NCI-H774 (cell line): ENCODE results near the gene GATAD2A.
"Not testable (repeated sequence)": the region's sequence is repeated elsewhere in the genome, so short reads cannot be mapped to it uniquely, and the experiment has no call there.

Experiments used
- DNase-seq: peaks from one replicate; lab custom pipeline; 2025; lab: John Stamatoyannopoulos, UW

Gene GATAD2A

GRCh38 chr19:19465436-19466070 lies 60.1 kb downstream of the GATAD2A start:
- no peak for DNase-seq

- DNase-seq, result no peak
These were observed 60.7 kb downstream of the GATAD2A start for GRCh38 chr19:19466201-19466600.

GRCh38 chr19:19468424-19469050 lies 63.1 kb downstream of the GATAD2A start:
- DNase-seq, result no peak

GRCh38 chr19:19470579-19470978 lies 65.1 kb downstream of the GATAD2A start:
- no peak for DNase-seq

- DNase-seq, result no peak
These were observed 66.2 kb downstream of the GATAD2A start for GRCh38 chr19:19471682-19472081.

- DNase-seq, result not testable (repeated sequence)
These were observed 66.6 kb downstream of the GATAD2A start for GRCh38 chr19:19472106-19472505.

- DNase-seq, result no peak
These were observed 69.7 kb downstream of the GATAD2A start for GRCh38 chr19:19475015-19475765.

- no peak for DNase-seq
These were observed 70.7 kb downstream of the GATAD2A start for GRCh38 chr19:19475849-19476828.

- no peak for DNase-seq
These were observed 72.4 kb downstream of the GATAD2A start for GRCh38 chr19:19477705-19478383.

GRCh38 chr19:19480688-19481087 lies 75.2 kb downstream of the GATAD2A start:
- no peak for DNase-seq

GRCh38 chr19:19482809-19483596 lies 77.5 kb downstream of the GATAD2A start:
- no peak for DNase-seq

GRCh38 chr19:19485161-19485997 lies 79.9 kb downstream of the GATAD2A start:
- DNase-seq, result no peak

- DNase-seq, result no peak
These were observed 80.5 kb downstream of the GATAD2A start for GRCh38 chr19:19485998-19486290.

GRCh38 chr19:19486343-19487076 lies 81.0 kb downstream of the GATAD2A start:
- no peak for DNase-seq

- DNase-seq, result no peak
These were observed 81.8 kb downstream of the GATAD2A start for GRCh38 chr19:19487077-19487949.

GRCh38 chr19:19487950-19488874 lies 82.7 kb downstream of the GATAD2A start:
- DNase-seq, result no peak
